HCT116 (cell line): Measurements from ENCODE around the gene TCF7L2. TPM values are rescaled to one million over a fixed set of nuclear protein-coding genes. Genes with fewer than 3 reads are reported as not detected.

ENCODE experiments used
- ATAC-seq: fragments of 200-7000 bp; cut with Tn5 transposase; 2 replicates; pipeline ENCODE4 v1.9.1; 2020; ENCODE audit warnings: mild to moderate bottlenecking, moderate library complexity
- BruUV-seq: library from RNA; stranded (reverse); fragments of 400-500 nt; replicated peaks from 2 replicates; lab custom pipeline; 2021; lab: Mats Ljungman, UMichigan
- CTCF ChIA-PET: fragments of 300-600 bp; sonication (Branson Sonifier 250); formaldehyde crosslinking; loops from one replicate; lab custom pipeline; 2021; ENCODE audit warnings: antibody characterized with exemption; lab: Charles Lee
- POLR2A ChIA-PET: fragments of 300-600, 350-600 bp; sonication (Branson Sonifier 250); formaldehyde crosslinking; loops from one replicate; lab custom pipeline; 2021; ENCODE audit warnings: antibody characterized with exemption; lab: Charles Lee
- RAD21 ChIA-PET, 2 experiments: fragments of 300-600 bp; sonication (Branson Sonifier 250); formaldehyde crosslinking; loops; one replicate each; lab custom pipeline; 2023; ENCODE audit warnings: low total read pairs in 2 of 2; ENCODE audit not compliant: uncharacterized antibody in 2 of 2, unreplicated experiment in 2 of 2, low non-redundant PET in 1 of 2; lab: Charles Lee
- DNase-seq: peaks from one replicate; pipeline ENCODE4 v3.0.0-alpha.2; 2010; ENCODE audit warnings: low read depth, low spot score
- H2AFZ ChIP-seq: fragments of 200-600 bp; shearing (Covaris generic), sonication (generic); 2 replicates; pipeline ENCODE4 v1.6.1; 2017; ENCODE audit warnings: low read depth, mixed run types, mixed read lengths, antibody characterized with exemption, low read length; ENCODE audit not compliant: poor library complexity, severe bottlenecking
- H3K27ac ChIP-seq: 2 replicates; pipeline ENCODE4 v1.5.1; 2012; ENCODE audit warnings: low read depth, low read length
- H3K27me3 ChIP-seq: fragments of 200-600 bp; sonication (generic); 2 replicates; pipeline ENCODE4 v1.6.1; 2016; ENCODE audit warnings: mixed run types, low read length, mixed read lengths; ENCODE audit not compliant: insufficient read depth
- H3K36me3 ChIP-seq, 2 experiments: fragments of 200-500 bp in 1 of 2; fragments of 200-600 bp in 1 of 2; sonication (Bioruptor generic) in 1 of 2; sonication (generic) in 1 of 2; 2 replicates each; pipeline versions ENCODE4 v1.5.1 to v1.6.1; 2014 to 2016; ENCODE audit warnings: low read length in 2 of 2, inconsistent platforms in 1 of 2, mixed read lengths in 1 of 2, mixed run types in 1 of 2; ENCODE audit not compliant: insufficient read depth in 2 of 2, control insufficient read depth in 1 of 2
- H3K4me1 ChIP-seq, 2 experiments: fragments of 200-600 bp in 1 of 2; sonication (generic) in 1 of 2; 2 replicates each; pipeline versions ENCODE4 v1.5.1 to v1.6.1; 2012 to 2017; ENCODE audit warnings: low read length in 2 of 2, inconsistent platforms in 1 of 2, mild to moderate bottlenecking in 1 of 2, mixed read lengths in 1 of 2, mixed run types in 1 of 2, moderate library complexity in 1 of 2; ENCODE audit not compliant: insufficient read depth in 2 of 2, control insufficient read depth in 1 of 2
- H3K4me2 ChIP-seq: fragments of 200-600 bp; sonication (generic); 2 replicates; pipeline ENCODE4 v1.6.1; 2017; ENCODE audit warnings: mixed run types, low read length, mixed read lengths
- H3K4me3 ChIP-seq, 2 experiments: fragments of 200-600 bp in 1 of 2; sonication (generic) in 1 of 2; replicated peaks in 1 of 2; 2 replicates each; pipeline ENCODE4 v1.5.1; 2011 to 2016; ENCODE audit warnings: low read length in 2 of 2, control low read depth in 1 of 2, low read depth in 1 of 2, mild to moderate bottlenecking in 1 of 2, mixed read lengths in 1 of 2, mixed run types in 1 of 2
- H3K79me2 ChIP-seq: fragments of 200-600 bp; sonication (generic); 2 replicates; pipeline ENCODE4 v1.6.1; 2017; ENCODE audit warnings: mild to moderate bottlenecking, mixed run types, low read length, moderate library complexity, mixed read lengths; ENCODE audit not compliant: insufficient read depth
- H3K9ac ChIP-seq: fragments of 200-600 bp; sonication (generic); 2 replicates; pipeline ENCODE4 v1.6.1; 2016; ENCODE audit warnings: low read length, mixed read lengths
- H3K9me2 ChIP-seq: fragments of 200-600 bp; sonication (generic), shearing (Covaris generic); 2 replicates; pipeline ENCODE4 v1.6.1; 2017; ENCODE audit warnings: mixed run types, mild to moderate bottlenecking, moderate library complexity; ENCODE audit not compliant: insufficient read depth
- H3K9me3 ChIP-seq, 2 experiments: fragments of 200-500 bp in 1 of 2; fragments of 200-600 bp in 1 of 2; sonication (Bioruptor generic) in 1 of 2; sonication (generic) in 1 of 2; 2 replicates each; pipeline ENCODE4 v1.6.1; 2014 to 2017; ENCODE audit warnings: low read length in 2 of 2, mixed read lengths in 2 of 2, inconsistent platforms in 1 of 2, low read depth in 1 of 2, mild to moderate bottlenecking in 1 of 2, mixed run types in 1 of 2, moderate library complexity in 1 of 2; ENCODE audit not compliant: control insufficient read depth in 1 of 2, insufficient read depth in 1 of 2
- H4K20me1 ChIP-seq: fragments of 200-600 bp; sonication (generic), shearing (Covaris generic); 2 replicates; pipeline ENCODE4 v1.6.1; 2017; ENCODE audit warnings: mixed run types, mild to moderate bottlenecking, moderate library complexity; ENCODE audit not compliant: insufficient read depth
- ATF3 ChIP-seq: IDR thresholded peaks from 2 replicates; pipeline ENCODE4 v1.6.1; 2012
- CEBPB ChIP-seq: IDR thresholded peaks from 2 replicates; pipeline ENCODE4 v1.6.1; 2012; ENCODE audit warnings: low read depth
- CTCF ChIP-seq, 3 experiments: fragments of 200-600 bp in 1 of 3; sonication (generic) in 1 of 3; IDR thresholded peaks in 2 of 3; conservative IDR thresholded peaks in 1 of 3; 2 replicates each; pipeline ENCODE4 v1.5.1; 2012 to 2017; ENCODE audit warnings: low read depth in 2 of 3, low read length in 2 of 3, antibody characterized with exemption in 1 of 3, borderline replicate concordance in 1 of 3, control low read depth in 1 of 3, mild to moderate bottlenecking in 1 of 3, mixed read lengths in 1 of 3, mixed run types in 1 of 3, moderate library complexity in 1 of 3; ENCODE audit not compliant: insufficient read depth in 1 of 3
- ELF1 ChIP-seq: IDR thresholded peaks from 2 replicates; pipeline ENCODE4 v1.6.1; 2012; ENCODE audit warnings: low read depth, borderline replicate concordance
- POLR2A ChIP-seq: IDR thresholded peaks from 2 replicates; pipeline ENCODE4 v1.7.0; 2011; ENCODE audit warnings: borderline replicate concordance; ENCODE audit not compliant: insufficient read depth, insufficient read length; ENCODE audit errors: extremely low read depth
- SIN3A ChIP-seq: IDR thresholded peaks from 2 replicates; pipeline ENCODE4 v1.6.1; 2012; ENCODE audit warnings: low read depth
- ZFX ChIP-seq: fragments of 450-650 bp; IDR thresholded peaks from 2 replicates; pipeline ENCODE4 v1.6.1; 2017
- intact Hi-C: fragments of 100-400 bp; cut with micrococcal nuclease; formaldehyde crosslinking; loops from 2 replicates; pipeline ENCODE4 v1.10.0; 2022
- total RNA-seq: library from RNA; stranded (reverse); gene quantifications from one replicate; pipeline ENCODE4 v1.2.1, GENCODE V29; 2021; ENCODE audit not compliant: unreplicated experiment

TCF7L2 gene
- total RNA-seq, 1 experiment from 2014 or later = 164 TPM

- CTCF ChIA-PET = interaction anchor here (1.2 kb wide), 1 partner anchor 10 kb away, joined by 4 read pairs; no protein-coding TSS in a partner anchor
- no peaks in the 10 kb centered on the region for H3K9me2 ChIP-seq
- ATAC-seq (peak; percentile 56), DNase-seq (no peak)
- peaks cover 26% of the 10 kb centered on the region for H4K20me1 ChIP-seq
- no peak overlapping the region for H3K27ac ChIP-seq
- H3K4me1 ChIP-seq = peaks cover 59 to 80% of the 10 kb centered on the region in 2 experiments
- H2AFZ ChIP-seq = no peak overlapping the region
- no peaks in the 10 kb centered on the region for H3K9me3 ChIP-seq
- POLR2A ChIA-PET = interaction anchor here (1.4 kb wide), 1 partner anchor 11 kb away, joined by 3 read pairs; no protein-coding TSS in a partner anchor
- intact Hi-C loops = no loop called here
- peaks cover 0 to 38% of the 10 kb centered on the region in 2 experiments; a peak in 1 of 4 replicates for H3K36me3 ChIP-seq
- peaks cover 100% of the 10 kb centered on the region for H3K79me2 ChIP-seq
- TF ChIP-seq CEBPB (no peak), ZFX (no peak), SIN3A (no peak), POLR2A (no peak), CTCF (IDR thresholded peaks at IDR 0.05 in 2 of 3, conservative IDR thresholded peaks at IDR 0.05 in 1 of 3; ENCODE audit: borderline replicate concordance in 1 of 3, insufficient read depth in 1 of 3, low read depth in 2 of 3, low read length in 2 of 3) (no peak), ELF1 (no peak), ATF3 (no peak)
- no peak overlapping the region for H3K4me3 ChIP-seq
- no peaks in the 10 kb centered on the region for H3K27me3 ChIP-seq
- H3K4me2 ChIP-seq = no peak overlapping the region
- no TSS peak for BruUV-seq
- RAD21 ChIA-PET = interaction anchor here in 1 of 2 experiments (0.7 kb wide), 1 partner anchor 10 kb away, joined by 3 read pairs; no protein-coding TSS in a partner anchor
- no peak overlapping the region for H3K9ac ChIP-seq
Measured at GRCh38 chr10:113063043-113063967, 113.3 kb downstream of the TCF7L2 start.
